ENCODE measurements around the gene TNIK.

DNA sequence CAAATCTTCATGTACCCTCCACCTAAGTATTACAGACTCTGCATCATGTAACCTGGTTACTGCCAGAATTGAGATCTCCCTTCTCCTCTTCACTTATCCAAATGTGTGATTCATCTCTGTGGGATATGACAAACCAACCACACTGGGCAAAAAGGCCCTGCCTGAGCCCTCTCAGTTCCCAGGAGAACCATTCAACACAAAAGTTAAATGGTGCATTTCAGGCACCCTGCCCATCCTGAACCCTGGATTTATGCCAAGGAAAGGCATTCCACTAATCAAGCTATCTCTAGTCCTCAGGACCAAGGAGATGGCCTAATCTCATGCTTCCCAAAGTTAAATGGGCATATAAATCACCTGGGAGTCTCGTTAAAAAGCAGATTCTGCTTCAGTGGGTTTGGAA is 108.5 kb downstream of the TNIK start:
- TF ChIP-seq CTCF (IDR thresholded peaks at IDR 0.05) (no peak), POLR2AphosphoS5 (IDR thresholded peaks at IDR 0.05) (no peak)

Measured in prostate gland (tissue), 2 donors.